Lower lobe of right lung (tissue), 2 donors: Measurements from ENCODE around the gene MOB3B. TPM values are rescaled to one million over a fixed set of nuclear protein-coding genes. Genes with fewer than 3 reads are reported as not detected.

Experiments
- ATAC-seq, 2 donors: fragments of 200-7000 bp; cut with Tn5 transposase; one replicate each; pipeline ENCODE4 v1.9.1; 2020 to 2022; ENCODE audit warnings: mild to moderate bottlenecking in 2 of 2, moderate library complexity in 2 of 2
- DNase-seq: peaks from one replicate; pipeline ENCODE4 v3.0.0-alpha.2; 2020
- H3K27ac ChIP-seq: fragments of 200-600 bp; one replicate; pipeline ENCODE4 v1.8.0; 2022
- H3K27me3 ChIP-seq: fragments of 200-600 bp; one replicate; pipeline ENCODE4 v1.8.0; 2022; ENCODE audit warnings: low read depth
- H3K36me3 ChIP-seq: fragments of 200-600 bp; one replicate; pipeline ENCODE4 v1.8.0; 2022; ENCODE audit warnings: mild to moderate bottlenecking
- H3K4me1 ChIP-seq: fragments of 200-600 bp; one replicate; pipeline ENCODE4 v1.8.0; 2022
- H3K4me3 ChIP-seq: fragments of 200-600 bp; one replicate; pipeline ENCODE4 v1.8.0; 2022; ENCODE audit warnings: mild to moderate bottlenecking
- H3K9me3 ChIP-seq: fragments of 200-600 bp; one replicate; pipeline ENCODE4 v1.8.0; 2022
- CTCF ChIP-seq: fragments of 200-600 bp; IDR thresholded peaks from one replicate; pipeline ENCODE4 v1.8.0; 2022; ENCODE audit warnings: antibody characterized with exemption, mild to moderate bottlenecking
- intact Hi-C: fragments of 100-400 bp; cut with DNase I; formaldehyde crosslinking; loops from one replicate; pipeline ENCODE4 v1.11.0; 2022
- total RNA-seq: library from RNA; stranded (reverse); fragmentation: NEBNext Ultra II Directional; extraction: Animal tissue kit (Norgen Biotek cat#: 25700); gene quantifications from one replicate; pipeline ENCODE4 v1.2.1, GENCODE V29; 2021
- donor health status: DM: no; HTN: yes; CAD: no; lungs with severe emphysema.

MOB3B gene
- total RNA-seq, 1 donor from 2014 or later, result 22.7 TPM

GRCh38 chr9:27485158-27485557 lies 44.5 kb downstream of the MOB3B start:
- intact Hi-C loops, result no loop called here
- Histone ChIP-seq H3K27me3 (no peaks in the 10 kb centered on the region), H3K27ac (no peak overlapping the region), H3K4me1 (peaks cover 6% of the 10 kb centered on the region), H3K9me3 (no peaks in the 10 kb centered on the region), H3K4me3 (no peak overlapping the region), H3K36me3 (no peaks in the 10 kb centered on the region)
- no peak for TF ChIP-seq CTCF
- ATAC-seq (no peak), DNase-seq (no peak)

GRCh38 chr9:27483576-27483975 lies 46.0 kb downstream of the MOB3B start:
- H3K36me3 ChIP-seq, result no peaks in the 10 kb centered on the region
- no peaks in the 10 kb centered on the region for H3K27me3 ChIP-seq
- ATAC-seq, result no peak
- no peaks in the 10 kb centered on the region for H3K9me3 ChIP-seq
- intact Hi-C loops, result no loop called here
- peaks cover 6% of the 10 kb centered on the region for H3K4me1 ChIP-seq
- TF ChIP-seq CTCF, result no peak
- DNase-seq, result no peak
- H3K4me3 ChIP-seq, result no peak overlapping the region
- H3K27ac ChIP-seq, result no peak overlapping the region

GRCh38 chr9:27482709-27483108 lies 46.9 kb downstream of the MOB3B start:
- Histone ChIP-seq H3K27me3 (no peaks in the 10 kb centered on the region), H3K4me1 (peaks cover 7% of the 10 kb centered on the region), H3K4me3 (no peak overlapping the region), H3K27ac (no peak overlapping the region), H3K9me3 (no peaks in the 10 kb centered on the region), H3K36me3 (no peaks in the 10 kb centered on the region)
- TF ChIP-seq CTCF, result no peak
- DNase-seq (no peak), ATAC-seq (no peak)
- intact Hi-C loops, result no loop called here

- DNase-seq, result no peak
- intact Hi-C loops, result no loop called here
Measured at GRCh38 chr9:27478322-27478721, 51.3 kb downstream of the MOB3B start.

GRCh38 chr9:27476870-27477515 lies 52.6 kb downstream of the MOB3B start:
- H3K27me3 ChIP-seq, result no peaks in the 10 kb centered on the region
- no peaks in the 10 kb centered on the region for H3K9me3 ChIP-seq
- H3K4me3 ChIP-seq, result no peak overlapping the region
- DNase-seq, result no peak
- no peak for TF ChIP-seq CTCF
- peaks cover 22% of the 10 kb centered on the region for H3K4me1 ChIP-seq
- no peak for ATAC-seq
- no peak overlapping the region for H3K27ac ChIP-seq
- H3K36me3 ChIP-seq, result no peaks in the 10 kb centered on the region
- intact Hi-C loops, result no loop called here

More at GRCh38 chr9:27478322-27478721, 51.3 kb downstream of the MOB3B start:
- no peaks in the 10 kb centered on the region for H3K36me3 ChIP-seq
- ATAC-seq, result no peak
- H3K4me1 ChIP-seq, result peaks cover 11% of the 10 kb centered on the region
- no peak overlapping the region for H3K4me3 ChIP-seq
- no peaks in the 10 kb centered on the region for H3K27me3 ChIP-seq
- no peak overlapping the region for H3K27ac ChIP-seq
- TF ChIP-seq CTCF, result no peak
- no peaks in the 10 kb centered on the region for H3K9me3 ChIP-seq
